ENCODE results near the gene ZNF729. TPM values are rescaled to one million over a fixed set of nuclear protein-coding genes. Genes with fewer than 3 reads are reported as not detected.

ZNF729 gene
- total and polyA plus RNA-seq, 2 experiments from 2014 or later, result not detected

DNA sequence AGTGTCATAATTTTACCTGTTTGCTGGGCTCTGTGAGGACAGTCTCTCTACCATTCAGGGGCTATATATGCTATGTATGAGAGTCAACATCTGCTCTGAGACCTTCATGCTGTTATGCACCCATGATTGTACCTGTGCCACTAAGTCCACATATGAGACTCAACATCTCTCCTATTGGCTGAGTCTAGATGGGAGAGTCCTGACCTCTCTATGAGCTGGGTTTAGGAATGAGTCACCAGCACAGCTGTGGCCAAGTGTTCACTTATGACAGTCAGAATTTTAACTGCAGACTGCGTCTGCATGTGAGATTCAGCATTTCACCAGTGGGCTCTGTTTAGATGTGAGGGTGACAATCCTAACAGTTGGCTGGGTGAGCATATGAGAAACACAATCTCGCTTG, 49.5 kb downstream of the ZNF729 start:
- Mint-ChIP-seq H3K27me3 (ENCODE audit: insufficient read depth, low read depth, poor library complexity) (peaks cover 1% of the 10 kb centered on the region), H3K9me3 (peaks cover 99% of the 10 kb centered on the region)

More for the DNA sequence above, 49.5 kb downstream of the ZNF729 start:
- Histone ChIP-seq H3K36me3 (ENCODE audit: insufficient read depth) (no peaks in the 10 kb centered on the region), H3K27ac (ENCODE audit: low read depth) (no peak overlapping the region), H3K4me2 (no peak overlapping the region), H3K4me1 (ENCODE audit: insufficient read depth) (no peaks in the 10 kb centered on the region), H4K20me1 (replicated peaks; ENCODE audit: insufficient read depth) (no peaks in the 10 kb centered on the region), H3K9me2 (ENCODE audit: insufficient read depth) (no peaks in the 10 kb centered on the region), H2AFZ (no peak overlapping the region), H3K27me3 (ENCODE audit: insufficient read depth) (no peaks in the 10 kb centered on the region), H3K79me2 (replicated peaks; ENCODE audit: insufficient read depth) (no peaks in the 10 kb centered on the region), H3F3A (replicated peaks; ENCODE audit: low read depth) (no peaks in the 10 kb centered on the region), H3K4me3 (no peak overlapping the region)
- no peak overlapping the region for H3K27ac Mint-ChIP-seq
- TF ChIP-seq EZH2 (IDR thresholded peaks at IDR 0.05; ENCODE audit: low read depth, unreplicated experiment) (no peak), STAT1 (IDR thresholded peaks at IDR 0.05; ENCODE audit: unreplicated experiment) (no peak), EZH2phosphoT487 (IDR thresholded peaks at IDR 0.05; ENCODE audit: unreplicated experiment) (no peak), CREB1 (CRISPR knock-in tag; IDR thresholded peaks at IDR 0.05; ENCODE audit: low read depth) (no peak), ZNF331 (CRISPR knock-in tag; IDR thresholded peaks at IDR 0.05; ENCODE audit: low read depth) (no peak), ZNF462 (CRISPR knock-in tag; IDR thresholded peaks at IDR 0.05) (no peak), CTCF (conservative IDR thresholded peaks at IDR 0.05; ENCODE audit: low read depth in 2 of 2) (no peak), REST (IDR thresholded peaks at IDR 0.05; ENCODE audit: unreplicated experiment) (no peak), POLR2AphosphoS5 (IDR thresholded peaks at IDR 0.05; ENCODE audit: low read depth) (no peak), JUNB (IDR thresholded peaks at IDR 0.05; ENCODE audit: unreplicated experiment) (no peak), ETS1 (IDR thresholded peaks at IDR 0.05) (no peak)
- no peaks in the 10 kb centered on the region for H3K4me1 Mint-ChIP-seq
- no peak for DNase-seq (ENCODE audit: low spot score)
- peaks cover 33% of the 10 kb centered on the region for H3K36me3 Mint-ChIP-seq (ENCODE audit: low read depth)
- no peak overlapping the region for H3K4me3 Mint-ChIP-seq
- no peak for ATAC-seq

Data from GM23338 (cell line).